ENCODE measurements around the gene CRABP2. TPM values are rescaled to one million over a fixed set of nuclear protein-coding genes. Genes with fewer than 3 reads are reported as not detected.

CRABP2 gene
- total and polyA plus RNA-seq, 2 of the 13 experiments (the other 11 are each of a cell fraction or from before 2014, with no cell fraction given): 0.40 to 0.60 TPM

DNA sequence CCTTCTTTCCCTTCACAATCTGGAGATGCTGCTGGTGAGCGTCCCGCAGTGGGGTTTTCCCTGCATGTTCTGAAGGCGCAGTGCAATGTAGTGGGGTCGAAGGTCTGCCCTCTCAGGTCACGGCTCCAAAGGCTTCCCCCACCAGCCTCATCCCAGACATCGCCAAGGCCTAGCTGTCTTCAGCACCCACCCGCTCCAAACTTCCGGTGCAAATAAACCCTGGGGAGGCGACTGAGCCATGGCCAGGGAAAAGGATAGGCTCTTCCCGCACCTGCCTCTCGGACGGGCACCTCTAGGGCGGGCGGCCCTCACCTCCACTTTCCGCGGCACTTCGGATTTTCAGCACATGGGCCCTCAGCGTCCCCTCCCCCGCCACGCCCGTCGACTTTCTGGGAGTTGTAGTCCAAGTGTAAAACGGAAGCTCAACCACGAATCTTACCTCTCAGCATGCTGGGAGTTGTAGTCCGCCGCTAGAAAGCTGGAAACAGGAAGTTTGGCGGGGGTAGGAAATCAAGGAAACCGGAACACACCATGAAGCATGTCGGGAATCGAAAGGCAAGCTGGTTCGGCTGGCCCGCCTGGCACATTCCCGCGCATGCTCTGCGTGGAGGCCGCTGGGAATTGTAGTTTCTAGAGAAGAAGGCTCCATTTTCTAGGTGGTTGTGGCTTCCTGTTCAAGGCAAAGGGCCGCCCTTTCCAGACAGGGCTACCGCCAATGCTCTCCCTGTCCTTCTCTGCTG lies 35.5 kb upstream of the CRABP2 start, which contains the start of gene MRPL24 (continued):
- TF ChIP-seq ZNF256 (CRISPR knock-in tag; conservative IDR thresholded peaks at IDR 0.05) (peak; percentile 41; the same call in 1 of the 2 replicates), PCBP1 (IDR thresholded peaks at IDR 0.05; ENCODE audit: borderline replicate concordance, low read depth, low read length) (peak; percentile 80; the same call in 1 of the 2 replicates), CREB1 (IDR thresholded peaks at IDR 0.05) (peak; percentile 76), CREB1 (CRISPR knock-in tag; IDR thresholded peaks at IDR 0.05) (peak; percentile 96), ZNF224 (CRISPR knock-in tag; IDR thresholded peaks at IDR 0.05) (peak; percentile 41; the same call in 1 of the 2 replicates), AGO2 (optimal IDR thresholded peaks at IDR 0.05; ENCODE audit: low read depth, low read length) (peak; percentile 79), SAP130 (CRISPR knock-in tag; IDR thresholded peaks at IDR 0.05; ENCODE audit: low read depth) (peak; percentile 98), WIZ (CRISPR knock-in tag; IDR thresholded peaks at IDR 0.05) (no peak), MTF2 (CRISPR knock-in tag; IDR thresholded peaks at IDR 0.05; ENCODE audit: borderline replicate concordance) (no peak), SATB2 (CRISPR knock-in tag; IDR thresholded peaks at IDR 0.05) (no peak), ZFP36L2 (CRISPR knock-in tag; IDR thresholded peaks at IDR 0.05) (no peak), ZNF337 (CRISPR knock-in tag; IDR thresholded peaks at IDR 0.05; ENCODE audit: borderline replicate concordance, low read depth) (0 out of 2 replicates have a peak, but pooled peaks have one; percentile 50), NFIC (IDR thresholded peaks at IDR 0.05; ENCODE audit: low read length) (no peak; the same call in 1 of the 2 replicates), ZNF713 (CRISPR knock-in tag; IDR thresholded peaks at IDR 0.05) (no peak), HDAC1 (CRISPR knock-in tag; IDR thresholded peaks at IDR 0.05) (peak; percentile 94), IRF2 (CRISPR knock-in tag; IDR thresholded peaks at IDR 0.05) (peak; percentile 99), SRSF9 (IDR thresholded peaks at IDR 0.05; ENCODE audit: borderline replicate concordance, insufficient read depth, low read depth, low read length, poor library complexity, severe bottlenecking) (no peak), ZNF775 (CRISPR knock-in tag; IDR thresholded peaks at IDR 0.05; ENCODE audit: borderline replicate concordance) (peak; percentile 52; the same call in 1 of the 2 replicates)
- TF ChIP-seq, protein P1, sequence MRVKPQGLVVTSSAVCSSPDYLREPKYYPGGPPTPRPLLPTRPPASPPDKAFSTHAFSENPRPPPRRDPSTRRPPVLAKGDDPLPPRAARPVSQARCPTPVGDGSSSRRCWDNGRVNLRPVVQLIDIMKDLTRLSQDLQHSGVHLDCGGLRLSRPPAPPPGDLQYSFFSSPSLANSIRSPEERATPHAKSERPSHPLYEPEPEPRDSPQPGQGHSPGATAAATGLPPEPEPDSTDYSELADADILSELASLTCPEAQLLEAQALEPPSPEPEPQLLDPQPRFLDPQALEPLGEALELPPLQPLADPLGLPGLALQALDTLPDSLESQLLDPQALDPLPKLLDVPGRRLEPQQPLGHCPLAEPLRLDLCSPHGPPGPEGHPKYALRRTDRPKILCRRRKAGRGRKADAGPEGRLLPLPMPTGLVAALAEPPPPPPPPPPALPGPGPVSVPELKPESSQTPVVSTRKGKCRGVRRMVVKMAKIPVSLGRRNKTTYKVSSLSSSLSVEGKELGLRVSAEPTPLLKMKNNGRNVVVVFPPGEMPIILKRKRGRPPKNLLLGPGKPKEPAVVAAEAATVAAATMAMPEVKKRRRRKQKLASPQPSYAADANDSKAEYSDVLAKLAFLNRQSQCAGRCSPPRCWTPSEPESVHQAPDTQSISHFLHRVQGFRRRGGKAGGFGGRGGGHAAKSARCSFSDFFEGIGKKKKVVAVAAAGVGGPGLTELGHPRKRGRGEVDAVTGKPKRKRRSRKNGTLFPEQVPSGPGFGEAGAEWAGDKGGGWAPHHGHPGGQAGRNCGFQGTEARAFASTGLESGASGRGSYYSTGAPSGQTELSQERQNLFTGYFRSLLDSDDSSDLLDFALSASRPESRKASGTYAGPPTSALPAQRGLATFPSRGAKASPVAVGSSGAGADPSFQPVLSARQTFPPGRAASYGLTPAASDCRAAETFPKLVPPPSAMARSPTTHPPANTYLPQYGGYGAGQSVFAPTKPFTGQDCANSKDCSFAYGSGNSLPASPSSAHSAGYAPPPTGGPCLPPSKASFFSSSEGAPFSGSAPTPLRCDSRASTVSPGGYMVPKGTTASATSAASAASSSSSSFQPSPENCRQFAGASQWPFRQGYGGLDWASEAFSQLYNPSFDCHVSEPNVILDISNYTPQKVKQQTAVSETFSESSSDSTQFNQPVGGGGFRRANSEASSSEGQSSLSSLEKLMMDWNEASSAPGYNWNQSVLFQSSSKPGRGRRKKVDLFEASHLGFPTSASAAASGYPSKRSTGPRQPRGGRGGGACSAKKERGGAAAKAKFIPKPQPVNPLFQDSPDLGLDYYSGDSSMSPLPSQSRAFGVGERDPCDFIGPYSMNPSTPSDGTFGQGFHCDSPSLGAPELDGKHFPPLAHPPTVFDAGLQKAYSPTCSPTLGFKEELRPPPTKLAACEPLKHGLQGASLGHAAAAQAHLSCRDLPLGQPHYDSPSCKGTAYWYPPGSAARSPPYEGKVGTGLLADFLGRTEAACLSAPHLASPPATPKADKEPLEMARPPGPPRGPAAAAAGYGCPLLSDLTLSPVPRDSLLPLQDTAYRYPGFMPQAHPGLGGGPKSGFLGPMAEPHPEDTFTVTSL (CRISPR knock-in tag; IDR thresholded peaks at IDR 0.05; ENCODE audit: borderline replicate concordance): no peak
- TF ChIP-seq, protein P2, sequence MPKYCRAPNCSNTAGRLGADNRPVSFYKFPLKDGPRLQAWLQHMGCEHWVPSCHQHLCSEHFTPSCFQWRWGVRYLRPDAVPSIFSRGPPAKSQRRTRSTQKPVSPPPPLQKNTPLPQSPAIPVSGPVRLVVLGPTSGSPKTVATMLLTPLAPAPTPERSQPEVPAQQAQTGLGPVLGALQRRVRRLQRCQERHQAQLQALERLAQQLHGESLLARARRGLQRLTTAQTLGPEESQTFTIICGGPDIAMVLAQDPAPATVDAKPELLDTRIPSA (CRISPR knock-in tag; IDR thresholded peaks at IDR 0.05; ENCODE audit: borderline replicate concordance): no peak; the same call in 1 of the 2 replicates
- TF ChIP-seq, protein P3, sequence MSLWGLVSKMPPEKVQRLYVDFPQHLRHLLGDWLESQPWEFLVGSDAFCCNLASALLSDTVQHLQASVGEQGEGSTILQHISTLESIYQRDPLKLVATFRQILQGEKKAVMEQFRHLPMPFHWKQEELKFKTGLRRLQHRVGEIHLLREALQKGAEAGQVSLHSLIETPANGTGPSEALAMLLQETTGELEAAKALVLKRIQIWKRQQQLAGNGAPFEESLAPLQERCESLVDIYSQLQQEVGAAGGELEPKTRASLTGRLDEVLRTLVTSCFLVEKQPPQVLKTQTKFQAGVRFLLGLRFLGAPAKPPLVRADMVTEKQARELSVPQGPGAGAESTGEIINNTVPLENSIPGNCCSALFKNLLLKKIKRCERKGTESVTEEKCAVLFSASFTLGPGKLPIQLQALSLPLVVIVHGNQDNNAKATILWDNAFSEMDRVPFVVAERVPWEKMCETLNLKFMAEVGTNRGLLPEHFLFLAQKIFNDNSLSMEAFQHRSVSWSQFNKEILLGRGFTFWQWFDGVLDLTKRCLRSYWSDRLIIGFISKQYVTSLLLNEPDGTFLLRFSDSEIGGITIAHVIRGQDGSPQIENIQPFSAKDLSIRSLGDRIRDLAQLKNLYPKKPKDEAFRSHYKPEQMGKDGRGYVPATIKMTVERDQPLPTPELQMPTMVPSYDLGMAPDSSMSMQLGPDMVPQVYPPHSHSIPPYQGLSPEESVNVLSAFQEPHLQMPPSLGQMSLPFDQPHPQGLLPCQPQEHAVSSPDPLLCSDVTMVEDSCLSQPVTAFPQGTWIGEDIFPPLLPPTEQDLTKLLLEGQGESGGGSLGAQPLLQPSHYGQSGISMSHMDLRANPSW (CRISPR knock-in tag; IDR thresholded peaks at IDR 0.05; ENCODE audit: borderline replicate concordance): peak; percentile 87; the same call in 1 of the 2 replicates
